K562 (cell line): ENCODE measurements around the gene ITGB2. TPM values are rescaled to one million over a fixed set of nuclear protein-coding genes. Genes with fewer than 3 reads are reported as not detected.

Experiments
- ATAC-seq: fragments of 200-7000 bp; cut with Tn5 transposase; 3 replicates; pipeline ENCODE4 v1.9.1; 2020; ENCODE audit warnings: moderate library complexity
- BruUV-seq: library from RNA; stranded (reverse); fragments of 400-500 nt; replicated peaks from 2 replicates; lab custom pipeline; 2021; lab: Mats Ljungman, UMichigan
- CTCF ChIA-PET: fragments of 300-600 bp; formaldehyde crosslinking; extraction: SDS; loops from one replicate; lab custom pipeline; 2021; ENCODE audit warnings: low intra/inter-chr PET ratio; lab: Yijun Ruan, JAX
- POLR2A ChIA-PET: fragments of 300-600, 350-650 bp; sonication (Branson Sonifier 250); formaldehyde crosslinking; extraction: SDS; loops from one replicate; lab custom pipeline; 2021; ENCODE audit warnings: antibody characterized with exemption, inconsistent platforms; lab: Yijun Ruan, JAX
- DNase-seq, 4 experiments: peaks; one replicate each; pipeline versions ENCODE4 v3.0.0 to v3.0.0-alpha.2; 2011 to 2018; ENCODE audit warnings: low spot score in 3 of 4, mixed read lengths in 3 of 4; ENCODE audit errors: extremely low read depth in 1 of 4
- FAIRE-seq: peaks from 2 replicates; lab custom pipeline; 2011; peaks lifted over from hg19 to GRCh38; lab: Jason Lieb, UNC
- H2AFZ ChIP-seq: 2 replicates; pipeline ENCODE4 v1.6.0; 2011; ENCODE audit warnings: low read depth, low read length, control low read depth, inconsistent platforms
- H3K27ac ChIP-seq: fragments of 200-600 bp; 3 replicates; pipeline ENCODE4 v1.8.0; 2011; ENCODE audit warnings: low read depth, mild to moderate bottlenecking, control low read depth, inconsistent platforms, low read length, moderate library complexity, mixed read lengths; ENCODE audit errors: extremely low read depth
- H3K27me3 ChIP-seq, 2 experiments: fragments of 300-600 bp in 1 of 2; 2 replicates in 1 of 2; 3 replicates in 1 of 2; pipeline versions ENCODE4 v1.6.0 to v1.8.0; 2011; ENCODE audit warnings: inconsistent platforms in 2 of 2, low read length in 2 of 2, mild to moderate bottlenecking in 1 of 2, mixed read lengths in 1 of 2, moderate library complexity in 1 of 2; ENCODE audit not compliant: control insufficient read depth in 2 of 2, insufficient read depth in 2 of 2
- H3K36me3 ChIP-seq: fragments of 300-600 bp; 3 replicates; pipeline ENCODE4 v1.8.0; 2011; ENCODE audit warnings: mild to moderate bottlenecking, low read length, inconsistent platforms; ENCODE audit not compliant: control insufficient read depth, insufficient read depth
- H3K4me1 ChIP-seq, 2 experiments: fragments of 200-600 bp in 1 of 2; replicated peaks in 1 of 2; 2 replicates in 1 of 2; 3 replicates in 1 of 2; pipeline versions ENCODE4 v1.5.1 to v1.8.0; 2011; ENCODE audit warnings: inconsistent platforms in 2 of 2, low read length in 2 of 2, mild to moderate bottlenecking in 1 of 2, mixed read lengths in 1 of 2, moderate library complexity in 1 of 2; ENCODE audit not compliant: control insufficient read depth in 2 of 2, insufficient read depth in 2 of 2
- H3K4me2 ChIP-seq: 2 replicates; pipeline ENCODE4 v1.6.1; 2011; ENCODE audit warnings: low read length, control low read depth, inconsistent platforms, mixed read lengths; ENCODE audit not compliant: insufficient read depth
- H3K4me3 ChIP-seq: fragments of 200-600 bp; sonication (generic), shearing (Covaris generic); 2 replicates; pipeline ENCODE4 v1.5.1; 2016; ENCODE audit warnings: control low read depth, inconsistent platforms
- H3K79me2 ChIP-seq: fragments of 200-600 bp; 3 replicates; pipeline ENCODE4 v1.8.0; 2011; ENCODE audit warnings: low read length, inconsistent platforms; ENCODE audit not compliant: control insufficient read depth, insufficient read depth
- H3K9ac ChIP-seq, 2 experiments: 2 replicates each; pipeline versions ENCODE4 v1.6.0 to v1.6.1; 2011; ENCODE audit warnings: low read depth in 2 of 2, low read length in 2 of 2, control low read depth in 1 of 2, inconsistent platforms in 1 of 2, mild to moderate bottlenecking in 1 of 2, mixed read lengths in 1 of 2; ENCODE audit not compliant: insufficient read depth in 1 of 2
- H3K9me1 ChIP-seq: one replicate; pipeline ENCODE4 v1.6.0; 2011; ENCODE audit warnings: inconsistent platforms, mild to moderate bottlenecking, low read length, moderate library complexity; ENCODE audit not compliant: control insufficient read depth, insufficient read depth
- H3K9me3 ChIP-seq: replicated peaks from 2 replicates; pipeline ENCODE4 v1.5.1; 2011; ENCODE audit warnings: low read depth, low read length, inconsistent platforms; ENCODE audit not compliant: control insufficient read depth, insufficient read depth
- H4K20me1 ChIP-seq: replicated peaks from 2 replicates; pipeline ENCODE4 v1.6.1; 2011; ENCODE audit warnings: low read length, inconsistent platforms, mixed read lengths; ENCODE audit not compliant: control insufficient read depth, insufficient read depth
- CBX2 ChIP-seq: fragments of 200-600 bp; sonication (generic); IDR thresholded peaks from one replicate; pipeline ENCODE4 v1.6.1; 2012; ENCODE audit warnings: mild to moderate bottlenecking, low read length, inconsistent platforms; ENCODE audit not compliant: insufficient read depth, poor library complexity, severe bottlenecking
- EWSR1 ChIP-seq: fragments of 450-650 bp; IDR thresholded peaks from 2 replicates; pipeline ENCODE4 v1.6.1; 2018; ENCODE audit warnings: borderline replicate concordance, mild to moderate bottlenecking, low read depth, moderate library complexity; ENCODE audit not compliant: partially characterized antibody
- FOXA1 ChIP-seq: fragments of 450-650 bp; IDR thresholded peaks from 2 replicates; pipeline ENCODE4 v1.6.1; 2016; ENCODE audit warnings: mild to moderate bottlenecking, borderline replicate concordance
- L3MBTL2 ChIP-seq: fragments of 450-650 bp; IDR thresholded peaks from 2 replicates; pipeline ENCODE4 v1.6.1; 2016; ENCODE audit warnings: mild to moderate bottlenecking, moderate library complexity
- LCOR ChIP-seq: sonication (generic); formaldehyde crosslinking; IDR thresholded peaks from 2 replicates; pipeline ENCODE4 v1.8.0; 2022; ENCODE audit warnings: mild to moderate bottlenecking, missing genetic modification reagents
- NCOA2 ChIP-seq, 2 experiments: fragments of 450-650 bp; IDR thresholded peaks; 2 replicates each; pipeline ENCODE4 v1.6.1; 2018; ENCODE audit warnings: mild to moderate bottlenecking in 2 of 2, moderate library complexity in 1 of 2; ENCODE audit not compliant: partially characterized antibody in 2 of 2
- NFIX ChIP-seq: fragments of 250-450 bp; sonication (Bioruptor Pico); IDR thresholded peaks from 2 replicates; pipeline ENCODE4 v1.4.0; 2020; ENCODE audit warnings: low read depth, mild to moderate bottlenecking, moderate library complexity
- TCF3 ChIP-seq: sonication (generic); formaldehyde crosslinking; IDR thresholded peaks from 2 replicates; pipeline ENCODE4 v1.4.0; 2020; ENCODE audit warnings: mild to moderate bottlenecking, missing genetic modification reagents
- ZNF23 ChIP-seq: fragments of 250-450 bp; sonication (Bioruptor Pico); IDR thresholded peaks from 2 replicates; pipeline ENCODE4 v1.4.0; 2020; ENCODE audit warnings: mild to moderate bottlenecking
- WGBS: fragments of 100-300 bp; shearing (Covaris generic); methylation state at CpG from one replicate; pipeline ENCODE4 v1.1.6; 2016; ENCODE audit warnings: low coverage, mixed read lengths; ENCODE audit not compliant: insufficient coverage; ENCODE audit errors: missing lambda C conversion rate; 5-methylcytosine and 5-hydroxymethylcytosine counted together
- in situ Hi-C: fragments of 300-500 bp; cut with MboI; formaldehyde crosslinking; loops from 4 replicates; pipeline ENCODE4 v1.15.0; 2018; ENCODE audit warnings: inconsistent platforms, mixed read lengths
- intact Hi-C: fragments of 100-400 bp; cut with micrococcal nuclease; formaldehyde crosslinking; loops from 2 replicates; pipeline ENCODE4 v1.14.2; 2022
- polyA plus RNA-seq, 8 experiments: library from polyadenylated mRNA; depleted of rRNA in 4 of 8; stranded (reverse) in 5 of 8; unstranded in 3 of 8; fragments of >200 nt; fragmentation: Nextera tagmentation in 2 of 8; fragmentation: Illumina TruSeq in 1 of 8; extraction: Ambion mirVana in 2 of 8; extraction: Trizol in 1 of 8; gene quantifications; 2 replicates each; pipeline versions ENCODE4 v1.2.1 to v1.2.3, GENCODE V29; 2011 to 2014; ENCODE audit warnings: inconsistent platforms in 1 of 8, missing spikeins in 1 of 8
- total RNA-seq, 7 experiments: library from RNA; depleted of rRNA in 6 of 7; stranded (reverse); fragments of >200 nt in 6 of 7; fragmentation: Illumina TruSeq in 2 of 7; extraction: Trizol in 2 of 7; gene quantifications; 2 replicates each; pipeline versions ENCODE4 v1.2.1 to v1.2.3, GENCODE V29; 2011 to 2021; ENCODE audit warnings: low replicate concordance in 1 of 7
- TF ChIP-seq, protein P1 (sequence below), 2 experiments: IDR thresholded peaks; 2 replicates each; pipeline ENCODE4 v1.6.1; 2011; ENCODE audit warnings: borderline replicate concordance in 1 of 2, control low read depth in 1 of 2, low read depth in 1 of 2, low read length in 1 of 2, mild to moderate bottlenecking in 1 of 2, mixed read lengths in 1 of 2, moderate library complexity in 1 of 2; ENCODE audit not compliant: insufficient read depth in 1 of 2, insufficient read length in 1 of 2, poor library complexity in 1 of 2, severe bottlenecking in 1 of 2; ENCODE audit errors: extremely low read depth in 1 of 2
- TF ChIP-seq, protein P2 (sequence below), 3 experiments: fragments of 200-800 bp in 1 of 3; fragments of 250-450 bp in 1 of 3; fragments of 450-650 bp in 1 of 3; sonication (Bioruptor Pico) in 1 of 3; sonication (Bioruptor generic) in 1 of 3; formaldehyde crosslinking in 1 of 3; IDR thresholded peaks; 2 replicates each; pipeline versions ENCODE4 v1.6.1 to v1.8.0; 2016 to 2022; ENCODE audit warnings: mild to moderate bottlenecking in 2 of 3, missing genetic modification characterization in 2 of 3, missing compliant biosample characterization in 1 of 3, moderate library complexity in 1 of 3

ITGB2 gene
- total and polyA plus RNA-seq, 9 of the 15 experiments (the other 6 are each of a cell fraction or from before 2014, with no cell fraction given), result 0.07 to 1.3 (median 0.51) TPM; not detected in 2

DNA sequence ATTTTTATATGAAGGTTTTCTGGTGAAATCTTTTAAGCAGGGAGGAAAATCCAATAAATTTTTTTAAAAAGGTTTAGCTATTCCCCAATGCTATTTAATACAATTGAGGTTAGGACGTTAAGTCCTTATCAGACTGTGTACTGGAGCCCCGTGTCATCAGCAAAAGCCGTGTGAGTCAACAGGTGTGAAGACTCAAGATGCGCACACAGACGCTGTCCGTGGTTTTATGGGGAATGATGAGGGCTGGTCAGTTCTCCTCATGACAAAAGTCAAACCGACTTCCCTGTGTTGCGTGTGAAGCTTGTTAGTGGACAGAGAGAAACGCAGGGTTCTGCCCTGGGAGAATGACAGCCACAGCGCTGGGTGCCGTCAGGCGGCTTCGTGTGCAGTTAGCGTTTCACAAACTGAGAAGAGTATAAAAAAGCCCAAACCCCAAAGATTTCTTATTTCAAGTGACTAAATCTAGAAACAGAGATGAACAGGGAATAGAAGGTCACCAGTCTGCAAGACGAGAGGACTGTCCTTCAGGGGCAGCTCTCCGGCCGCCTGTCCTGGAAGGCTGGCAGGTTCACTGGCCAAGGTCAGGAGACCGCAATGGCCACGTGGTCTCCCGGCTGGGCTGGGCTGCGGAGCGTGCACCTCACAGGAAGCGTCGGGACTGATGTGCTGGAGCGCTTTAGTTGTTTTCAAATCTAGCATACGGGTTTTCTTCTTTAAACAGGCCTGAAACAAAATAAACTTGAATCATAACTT is 69.6 kb downstream of the ITGB2 start:
- 85% methylated on average over 26 of the region's 26 CpGs for WGBS
- no peak for FAIRE-seq
- TF ChIP-seq L3MBTL2 (0 out of 2 replicates have a peak, but pooled peaks have one; percentile 13), FOXA1 (no peak), ZNF23 (CRISPR knock-in tag) (no peak), NCOA2 (IDR thresholded peaks at IDR 0.05; ENCODE audit: partially characterized antibody in 2 of 2) (no peak), CBX2 (no peak), NFIX (CRISPR knock-in tag) (no peak), EWSR1 (no peak), LCOR (CRISPR knock-in tag) (no peak), TCF3 (CRISPR knock-in tag) (no peak)
- TF ChIP-seq, protein P1, sequence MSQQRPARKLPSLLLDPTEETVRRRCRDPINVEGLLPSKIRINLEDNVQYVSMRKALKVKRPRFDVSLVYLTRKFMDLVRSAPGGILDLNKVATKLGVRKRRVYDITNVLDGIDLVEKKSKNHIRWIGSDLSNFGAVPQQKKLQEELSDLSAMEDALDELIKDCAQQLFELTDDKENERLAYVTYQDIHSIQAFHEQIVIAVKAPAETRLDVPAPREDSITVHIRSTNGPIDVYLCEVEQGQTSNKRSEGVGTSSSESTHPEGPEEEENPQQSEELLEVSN (IDR thresholded peaks at IDR 0.05; ENCODE audit: borderline replicate concordance in 1 of 2, extremely low read depth in 1 of 2, insufficient read depth in 1 of 2, insufficient read length in 1 of 2, low read depth in 1 of 2, low read length in 1 of 2, poor library complexity in 1 of 2, severe bottlenecking in 1 of 2), result peak in 1 of 2 experiments; percentile 13
- TF ChIP-seq, protein P2, sequence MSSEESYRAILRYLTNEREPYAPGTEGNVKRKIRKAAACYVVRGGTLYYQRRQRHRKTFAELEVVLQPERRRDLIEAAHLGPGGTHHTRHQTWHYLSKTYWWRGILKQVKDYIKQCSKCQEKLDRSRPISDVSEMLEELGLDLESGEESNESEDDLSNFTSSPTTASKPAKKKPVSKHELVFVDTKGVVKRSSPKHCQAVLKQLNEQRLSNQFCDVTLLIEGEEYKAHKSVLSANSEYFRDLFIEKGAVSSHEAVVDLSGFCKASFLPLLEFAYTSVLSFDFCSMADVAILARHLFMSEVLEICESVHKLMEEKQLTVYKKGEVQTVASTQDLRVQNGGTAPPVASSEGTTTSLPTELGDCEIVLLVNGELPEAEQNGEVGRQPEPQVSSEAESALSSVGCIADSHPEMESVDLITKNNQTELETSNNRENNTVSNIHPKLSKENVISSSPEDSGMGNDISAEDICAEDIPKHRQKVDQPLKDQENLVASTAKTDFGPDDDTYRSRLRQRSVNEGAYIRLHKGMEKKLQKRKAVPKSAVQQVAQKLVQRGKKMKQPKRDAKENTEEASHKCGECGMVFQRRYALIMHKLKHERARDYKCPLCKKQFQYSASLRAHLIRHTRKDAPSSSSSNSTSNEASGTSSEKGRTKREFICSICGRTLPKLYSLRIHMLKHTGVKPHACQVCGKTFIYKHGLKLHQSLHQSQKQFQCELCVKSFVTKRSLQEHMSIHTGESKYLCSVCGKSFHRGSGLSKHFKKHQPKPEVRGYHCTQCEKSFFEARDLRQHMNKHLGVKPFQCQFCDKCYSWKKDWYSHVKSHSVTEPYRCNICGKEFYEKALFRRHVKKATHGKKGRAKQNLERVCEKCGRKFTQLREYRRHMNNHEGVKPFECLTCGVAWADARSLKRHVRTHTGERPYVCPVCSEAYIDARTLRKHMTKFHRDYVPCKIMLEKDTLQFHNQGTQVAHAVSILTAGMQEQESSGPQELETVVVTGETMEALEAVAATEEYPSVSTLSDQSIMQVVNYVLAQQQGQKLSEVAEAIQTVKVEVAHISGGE (CRISPR knock-in tag; IDR thresholded peaks at IDR 0.05), result no peak

More for the DNA sequence above, 69.6 kb downstream of the ITGB2 start:
- no peak overlapping the region for H3K4me2 ChIP-seq
- no peak overlapping the region for H3K9ac ChIP-seq
- ChIA-PET CTCF (no interaction called here), POLR2A (interaction anchor here (0.7 to 1.0 kb wide), 3 partner anchors 8 to 14 kb away, joined by 3 read pairs; no protein-coding TSS in a partner anchor)
- in situ Hi-C loops (no loop called here), intact Hi-C loops (no loop called here)
- no peak for ATAC-seq
- peaks cover 45 to 66% of the 10 kb centered on the region in 2 experiments for H3K4me1 ChIP-seq
- H3K4me3 ChIP-seq, result no peak overlapping the region
- H4K20me1 ChIP-seq, result no peaks in the 10 kb centered on the region; the same call in 1 of the 2 replicates
- H3K9me1 ChIP-seq, result peaks cover 6% of the 10 kb centered on the region
- no peak for DNase-seq
- peaks cover 64% of the 10 kb centered on the region for H3K36me3 ChIP-seq
- H3K27me3 ChIP-seq, result no peaks in the 10 kb centered on the region
- no peaks in the 10 kb centered on the region for H3K9me3 ChIP-seq
- no peak overlapping the region for H2AFZ ChIP-seq
- no TSS peak for BruUV-seq
- H3K27ac ChIP-seq, result no peak overlapping the region
- H3K79me2 ChIP-seq, result peaks cover 15% of the 10 kb centered on the region
